Inferior parietal cortex (tissue), 1 donor: ENCODE measurements around the gene INAVA.
"Not testable (repeated sequence)": the region's sequence is repeated elsewhere in the genome, so short reads cannot be mapped to it uniquely, and the experiment has no call there.

Source experiments
- DNase-seq: peaks from one replicate; pipeline ENCODE4 v3.0.0-alpha.2; 2016; ENCODE audit errors: extremely low spot score

Gene INAVA

DNA sequence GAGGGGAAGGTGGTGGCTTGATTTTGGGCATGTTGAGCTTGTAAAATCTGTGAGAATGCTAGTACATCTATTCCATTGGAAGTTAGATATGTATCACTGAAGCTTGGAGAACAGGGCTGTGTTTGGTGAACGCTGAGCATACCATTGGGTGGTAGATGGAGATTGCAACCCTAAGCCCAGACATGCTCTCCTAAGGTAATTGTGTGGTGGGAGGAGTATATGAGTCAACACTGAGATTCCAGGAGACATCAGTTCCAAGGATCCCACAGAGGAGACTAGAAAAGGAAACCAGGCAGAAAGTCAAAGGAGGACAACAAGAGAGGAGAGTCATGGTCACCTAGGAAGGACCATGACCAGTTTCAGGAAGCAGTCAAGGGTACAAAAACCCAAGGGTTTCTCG is 68.4 kb downstream of the INAVA start:
- DNase-seq, result no peak

DNA sequence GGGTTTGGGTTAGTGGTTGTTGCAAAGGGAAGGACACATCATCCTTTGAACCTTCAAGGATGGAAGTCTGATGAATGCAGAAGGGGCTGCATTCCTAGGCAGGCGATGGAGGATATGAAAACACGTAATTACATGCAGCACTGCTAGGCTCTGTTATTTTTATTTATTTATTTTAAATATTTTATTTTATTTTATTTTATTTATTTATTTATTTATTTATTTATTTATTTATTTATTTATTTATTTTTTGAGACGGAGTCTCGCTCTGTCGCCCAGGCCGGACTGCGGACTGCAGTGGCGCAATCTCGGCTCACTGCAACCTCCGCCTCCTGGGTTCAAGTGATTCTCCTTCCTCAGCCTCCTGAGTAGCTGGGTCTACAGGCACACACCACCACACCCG is 69.2 kb downstream of the INAVA start:
- not testable (repeated sequence) for DNase-seq
